GM20000 (cell line): ENCODE measurements around the gene SLC35F4.

Source experiments
- DNase-seq: peaks from one replicate; pipeline ENCODE4 v3.0.0; 2012; ENCODE audit warnings: low spot score
- CTCF ChIP-seq: IDR thresholded peaks from 2 replicates; pipeline ENCODE4 v1.5.1; 2012; ENCODE audit warnings: mild to moderate bottlenecking, control low read depth; ENCODE audit errors: extremely low read depth, missing control alignments

The SLC35F4 gene

DNA sequence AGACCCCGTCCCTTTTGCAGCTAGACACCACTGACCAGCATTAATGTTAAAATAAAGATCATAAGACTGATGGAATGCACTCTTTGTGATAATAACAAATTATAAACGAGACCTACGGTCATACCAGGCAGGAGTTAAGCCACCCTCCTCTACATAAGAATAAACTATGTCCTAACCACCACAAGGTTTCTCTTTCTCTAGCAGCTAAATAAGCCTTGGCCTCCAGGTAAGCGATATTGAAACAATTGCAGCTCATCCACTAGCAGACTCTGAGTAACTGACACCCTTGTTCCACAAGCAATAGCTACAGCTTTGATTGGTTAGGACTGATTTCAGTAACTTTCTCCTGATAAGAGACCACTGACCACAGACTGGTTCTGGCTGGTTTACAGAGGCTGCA, 228.0 kb downstream of the SLC35F4 start:
- DNase-seq = no peak
- TF ChIP-seq CTCF = no peak

DNA sequence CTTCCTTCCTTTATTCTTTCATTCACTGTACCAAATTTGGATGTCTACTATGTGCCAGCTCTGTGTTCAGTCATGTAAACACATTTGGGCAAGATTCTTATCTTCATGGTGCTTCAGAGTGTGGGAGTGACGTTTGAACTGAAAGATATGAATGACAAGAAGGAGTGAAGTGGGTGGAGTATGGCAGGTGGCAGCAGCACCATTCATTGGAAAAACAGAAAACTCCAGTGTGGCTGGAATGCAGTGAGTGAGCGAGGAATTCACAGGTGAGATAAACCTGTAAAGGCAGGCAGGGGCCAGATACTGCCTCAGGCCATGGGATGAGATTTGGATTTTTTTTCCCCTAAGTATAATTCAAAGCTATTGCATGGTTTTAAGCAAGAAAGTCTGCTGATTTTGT, 231.6 kb downstream of the SLC35F4 start:
- DNase-seq = no peak
- no peak for TF ChIP-seq CTCF

GRCh38 chr14:57632649-57633048, 233.2 kb downstream of the SLC35F4 start:
- no peak for TF ChIP-seq CTCF
- no peak for DNase-seq

DNA sequence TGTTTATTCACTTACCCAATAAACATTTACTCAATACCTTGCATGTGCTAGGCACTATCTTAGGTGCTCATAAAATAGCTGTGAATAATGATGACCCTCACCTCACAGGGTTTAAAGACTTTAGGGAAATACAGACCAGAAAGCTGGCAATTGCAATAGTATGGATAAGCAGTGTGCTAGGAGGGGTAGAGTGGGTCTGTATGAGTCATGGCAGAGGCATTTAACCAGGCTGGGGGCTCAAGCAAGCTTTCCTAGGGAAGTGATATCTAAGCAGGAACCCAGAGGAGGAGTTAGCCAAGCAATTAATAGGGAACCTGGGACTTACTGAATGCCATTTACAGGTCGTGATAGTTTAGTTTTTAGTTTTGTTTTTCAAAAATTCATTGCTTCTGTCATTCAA, 248.4 kb downstream of the SLC35F4 start:
- DNase-seq = no peak
- no peak for TF ChIP-seq CTCF

DNA sequence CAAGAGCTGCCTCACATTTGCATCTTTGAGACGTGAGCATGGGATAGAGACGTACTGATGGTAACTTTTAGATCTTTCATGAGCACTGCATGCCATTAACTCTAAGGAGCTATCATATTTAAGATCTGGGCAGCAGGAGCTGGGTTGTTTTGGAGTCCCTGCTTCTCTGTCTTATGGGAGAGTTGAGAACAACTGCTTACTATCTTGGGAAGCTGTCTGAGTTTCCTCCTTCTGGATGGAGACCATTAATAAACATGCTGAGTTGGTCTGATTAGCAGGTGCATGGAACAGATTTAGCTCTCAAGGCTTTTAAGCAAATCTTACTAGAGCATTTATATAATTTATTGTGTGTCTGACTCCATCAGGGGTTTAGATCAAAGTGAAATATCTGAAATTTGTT, 252.9 kb downstream of the SLC35F4 start:
- no peak for DNase-seq

GRCh38 chr14:57611555-57612075, 254.3 kb downstream of the SLC35F4 start:
- DNase-seq = no peak

More for the DNA sequence above, 252.9 kb downstream of the SLC35F4 start:
- no peak for TF ChIP-seq CTCF

GRCh38 chr14:57610631-57611030, 255.3 kb downstream of the SLC35F4 start:
- no peak for TF ChIP-seq CTCF

More at GRCh38 chr14:57611555-57612075, 254.3 kb downstream of the SLC35F4 start:
- TF ChIP-seq CTCF = no peak

More at GRCh38 chr14:57610631-57611030, 255.3 kb downstream of the SLC35F4 start:
- no peak for DNase-seq
